Heart right ventricle (tissue), 16 donors: ENCODE data around the gene FAM228A. TPM values are rescaled to one million over a fixed set of nuclear protein-coding genes. Genes with fewer than 3 reads are reported as not detected.

ENCODE experiments used
- ATAC-seq, 8 donors: fragments of 200-7000 bp; cut with Tn5 transposase; one replicate each; pipeline ENCODE4 v1.9.1; 2020; ENCODE audit warnings: mild to moderate bottlenecking in 8 of 8, moderate library complexity in 8 of 8, moderate number of reproducible peaks in 1 of 8
- DNase-seq, 2 donors: peaks; one replicate each; pipeline ENCODE4 v3.0.0-alpha.2; 2020
- H3K27ac ChIP-seq, 10 donors: fragments of 200-600 bp; sonication (generic) in 2 of 10; one replicate each; pipeline versions ENCODE4 v1.5.0 to v1.8.0; 2020 to 2022; ENCODE audit warnings: mild to moderate bottlenecking in 3 of 10
- H3K27me3 ChIP-seq, 7 donors: fragments of 200-600 bp; one replicate each; pipeline ENCODE4 v1.8.0; 2021 to 2022; ENCODE audit warnings: mild to moderate bottlenecking in 2 of 7
- H3K36me3 ChIP-seq, 9 donors: fragments of 200-600 bp; sonication (generic) in 1 of 9; one replicate each; pipeline versions ENCODE4 v1.5.0 to v1.8.0; 2020 to 2022; ENCODE audit warnings: mild to moderate bottlenecking in 2 of 9
- H3K4me1 ChIP-seq, 9 donors: fragments of 200-600 bp; sonication (generic) in 1 of 9; one replicate each; pipeline versions ENCODE4 v1.5.0 to v1.8.0; 2020 to 2022; ENCODE audit warnings: mild to moderate bottlenecking in 4 of 9
- H3K4me3 ChIP-seq, 10 donors: fragments of 200-600 bp; sonication (generic) in 2 of 10; one replicate each; pipeline versions ENCODE4 v1.5.0 to v1.8.0; 2020 to 2022; ENCODE audit warnings: mild to moderate bottlenecking in 7 of 10, moderate library complexity in 2 of 10
- H3K9me3 ChIP-seq, 11 donors: fragments of 200-600 bp in 10 of 11; sonication (generic) in 2 of 11; one replicate each; pipeline versions ENCODE4 v1.5.0 to v1.8.0; 2013 to 2022; ENCODE audit warnings: mild to moderate bottlenecking in 2 of 11, control low read depth in 1 of 11, moderate library complexity in 1 of 11
- CTCF ChIP-seq, 9 donors: fragments of 200-600 bp; sonication (generic) in 2 of 9; IDR thresholded peaks; one replicate each; pipeline versions ENCODE4 v1.5.0 to v1.8.0; 2021 to 2022; ENCODE audit warnings: antibody characterized with exemption in 9 of 9, mild to moderate bottlenecking in 5 of 9, moderate library complexity in 1 of 9
- WGBS, 2 donors: extraction: QIAGEN DNeasy Blood & Tissue Kit; methylation state at CpG; one replicate each; pipeline ENCODE4 v1.1.7; 2013; ENCODE audit warnings: inconsistent platforms in 1 of 2; 5-methylcytosine and 5-hydroxymethylcytosine counted together
- intact Hi-C, 10 donors: fragments of 100-400 bp; cut with DNase I; formaldehyde crosslinking; loops; one replicate each; pipeline versions ENCODE4 v1.11.1 to v1.14.2; 2022
- polyA plus RNA-seq, 2 donors: library from polyadenylated mRNA; stranded (reverse); fragments of 200-250 nt; gene quantifications; one replicate each; pipeline ENCODE4 v1.2.3, GENCODE V29; 2013
- total RNA-seq, 10 donors: library from RNA; stranded (reverse); fragmentation: NEBNext Ultra II Directional in 3 of 10; extraction: Animal tissue kit (Norgen Biotek cat#: 25700) in 3 of 10; gene quantifications; one replicate each; pipeline versions ENCODE4 v1.2.1 to v1.2.4, GENCODE V29; 2021 to 2023
- donor health status: Arrhythmogenic right ventricular cardiomyopathy.
- donor health status: ischemic (EF 13 %, LVEDD 7.1; RV severe dilation, severe dysfunction).
- donor health status: healthy with polysubstance abuse.
- donor health status: DM: no; HTN: yes; CAD: no.
- donor health status: DM: no; HTN: no; CAD: no.
- donor health status: ischemic (EF 25% LVEDD 6.9; RV normal size, moderate dysfunction).
- donor health status: ischemic (EF 25% LVEDD 5.7; RV mildly dilated, moderate dysfunction).
- donor health status: healthy.
- donor health status: DM: yes; HTN: yes; CAD: no.
- donor health status: Ischemic cardiomyopathy.
- donor health status: ischemic (EF 35%, LVEDD 5.7; RV mildly dilated, moderate dysfunction).
- donor health status: nonischemic (EF 11% LVEDD 7.7; RV severe dilation, severe dysfunction).
- donor health status: DM: yes; HTN: yes; CAD: no.
- donor health status: PGD.
- donor health status: ischemic (EF 29% LVEDD 5.4; RV normal size, mild dysfunction).
- donor health status: nonischemic (EF 23%, LVEDD 6.1; RV moderate dilation, normal function).

Gene FAM228A
- total and polyA plus RNA-seq, 12 donors = 0.25 to 4.1 (median 0.41) TPM; not detected in 1

GRCh38 chr2:24199968-24200590 lies 25.2 kb downstream of the FAM228A start:
- Histone ChIP-seq H3K27ac (no peak overlapping the region), H3K36me3 (peaks cover 0 to 33% (median 23%) of the 10 kb centered on the region in 9 donors)
- DNase-seq = no peak

GRCh38 chr2:24200799-24201198 lies 25.9 kb downstream of the FAM228A start:
- H3K9me3 ChIP-seq = peaks cover 0 to 16% (median 0%) of the 10 kb centered on the region in 11 donors
- peak in 5 of 8 donors; percentile 26 to 59 (median 49) for ATAC-seq
- WGBS, 2 donors = 96 to 97% methylated on average over 3 of the region's 3 CpGs

More at GRCh38 chr2:24199968-24200590, 25.2 kb downstream of the FAM228A start:
- H3K4me1 ChIP-seq = peaks cover 0 to 22% (median 0%) of the 10 kb centered on the region in 9 donors
- 76 to 77% methylated on average over 12 of the region's 12 CpGs for WGBS, 2 donors
- H3K9me3 ChIP-seq = peaks cover 0 to 16% (median 0%) of the 10 kb centered on the region in 11 donors
- TF ChIP-seq CTCF (IDR thresholded peaks at IDR 0.05) = no peak
- intact Hi-C loops = no loop called here
- no peaks in the 10 kb centered on the region for H3K27me3 ChIP-seq
- no peak overlapping the region for H3K4me3 ChIP-seq
- ATAC-seq = peak; percentile 34 to 85 (median 72)

GRCh38 chr2:24203029-24203786 lies 28.4 kb downstream of the FAM228A start:
- Histone ChIP-seq H3K9me3 (peaks cover 0 to 3% (median 0%) of the 10 kb centered on the region in 11 donors), H3K36me3 (peaks cover 0 to 65% (median 30%) of the 10 kb centered on the region in 9 donors), H3K4me3 (no peak overlapping the region), H3K4me1 (peaks cover 0 to 22% (median 0%) of the 10 kb centered on the region in 9 donors), H3K27me3 (no peaks in the 10 kb centered on the region), H3K27ac (no peak overlapping the region)
- no peak for ATAC-seq
- intact Hi-C loops = no loop called here
- WGBS, 2 donors = 83% methylated on average over 19 of the region's 19 CpGs
- no peak for TF ChIP-seq CTCF (IDR thresholded peaks at IDR 0.05)
- DNase-seq = no peak

More at GRCh38 chr2:24200799-24201198, 25.9 kb downstream of the FAM228A start:
- Histone ChIP-seq H3K27me3 (no peaks in the 10 kb centered on the region), H3K4me3 (no peak overlapping the region), H3K27ac (no peak overlapping the region), H3K36me3 (peaks cover 0 to 41% (median 26%) of the 10 kb centered on the region in 9 donors), H3K4me1 (peaks cover 0 to 22% (median 0%) of the 10 kb centered on the region in 9 donors)
- TF ChIP-seq CTCF (IDR thresholded peaks at IDR 0.05) = no peak
- intact Hi-C loops = no loop called here
- no peak for DNase-seq

GRCh38 chr2:24203787-24204150 lies 28.9 kb downstream of the FAM228A start:
- intact Hi-C loops = no loop called here
- WGBS, 2 donors = 84 to 85% methylated on average over 5 of the region's 5 CpGs
- H3K36me3 ChIP-seq = peaks cover 0 to 70% (median 35%) of the 10 kb centered on the region in 9 donors

More at GRCh38 chr2:24203787-24204150, 28.9 kb downstream of the FAM228A start:
- Histone ChIP-seq H3K4me3 (no peak overlapping the region), H3K4me1 (peaks cover 0 to 22% (median 0%) of the 10 kb centered on the region in 9 donors), H3K27me3 (no peaks in the 10 kb centered on the region), H3K27ac (no peak overlapping the region), H3K9me3 (peaks cover 0 to 1% (median 0%) of the 10 kb centered on the region in 11 donors)
- TF ChIP-seq CTCF (IDR thresholded peaks at IDR 0.05) = no peak
- no peak for DNase-seq
- no peak for ATAC-seq
